Measurements from ENCODE around the gene SPRN.

SPRN gene

DNA sequence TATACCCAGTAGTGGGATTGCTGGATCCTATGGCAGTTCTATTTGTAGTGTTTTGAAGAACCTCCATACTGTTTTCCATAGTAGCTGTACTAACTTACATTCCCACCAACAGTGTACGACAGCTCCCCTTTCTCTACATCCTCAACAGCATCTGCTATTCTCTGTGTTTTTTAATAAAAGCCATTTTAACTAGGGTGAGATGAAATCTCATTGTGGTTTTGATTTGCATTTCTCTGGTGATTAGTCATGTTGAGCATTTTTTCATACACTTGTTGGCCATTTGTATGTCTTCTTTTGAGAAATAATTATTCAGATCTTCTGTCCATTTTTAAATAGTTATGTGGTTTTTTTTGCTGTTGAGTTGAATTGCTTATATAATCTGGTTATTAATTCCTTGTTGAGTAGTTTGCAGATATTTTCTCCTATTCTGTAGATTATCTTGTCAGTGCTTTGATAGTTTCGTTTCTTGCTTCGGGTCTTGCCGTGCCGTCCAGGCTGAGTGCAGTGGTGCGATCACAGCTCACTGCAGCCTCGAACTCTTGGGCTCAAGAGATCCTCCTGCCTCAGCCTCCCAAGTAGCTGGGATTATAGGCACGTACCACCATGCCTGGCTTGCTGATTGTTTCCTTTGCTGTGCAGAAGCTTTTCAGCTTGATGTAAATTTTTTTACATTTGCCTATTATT, 18.4 kb downstream of the SPRN start:
- DNase-seq (ENCODE audit: low spot score), result no peak

DNA sequence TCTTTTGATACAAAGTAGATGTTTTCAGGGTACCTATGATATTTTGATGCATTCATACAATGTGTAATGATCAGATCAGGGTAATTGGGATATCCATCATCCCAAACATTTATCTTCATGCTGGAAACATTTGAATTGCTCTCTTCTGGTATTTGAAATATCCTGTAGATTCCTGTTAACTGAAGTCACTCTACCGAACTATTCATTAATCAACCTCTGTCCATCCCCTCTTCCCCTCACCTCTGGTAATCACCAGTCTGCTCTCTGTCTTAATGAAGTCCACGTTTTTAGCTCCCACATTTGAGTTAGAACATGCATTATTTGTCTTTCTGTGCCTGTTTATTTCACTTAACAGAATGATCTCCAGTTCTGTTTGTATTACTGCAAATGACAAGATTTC, 19.2 kb downstream of the SPRN start:
- DNase-seq (ENCODE audit: low spot score), result no peak

DNA sequence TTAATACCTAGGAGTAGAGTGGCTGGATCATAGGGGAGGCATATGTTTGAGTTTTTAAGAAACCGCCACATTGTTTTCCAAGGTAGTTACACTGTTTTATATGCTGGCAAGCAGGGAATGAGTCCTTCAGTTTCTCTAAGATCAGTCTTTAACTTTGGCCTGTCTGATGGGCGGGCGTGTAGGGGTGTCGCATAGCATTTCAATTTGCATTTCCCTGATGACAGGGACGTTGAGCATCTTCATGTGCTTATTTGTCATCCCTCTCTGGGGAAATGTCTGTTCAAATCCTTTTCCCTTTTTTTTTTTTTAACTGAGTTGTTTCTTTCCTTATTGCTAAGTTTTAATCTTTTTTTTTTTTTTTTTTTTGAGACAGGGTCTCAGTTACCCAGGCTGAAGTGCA, 20.6 kb downstream of the SPRN start:
- DNase-seq (ENCODE audit: low spot score), result no peak

DNA sequence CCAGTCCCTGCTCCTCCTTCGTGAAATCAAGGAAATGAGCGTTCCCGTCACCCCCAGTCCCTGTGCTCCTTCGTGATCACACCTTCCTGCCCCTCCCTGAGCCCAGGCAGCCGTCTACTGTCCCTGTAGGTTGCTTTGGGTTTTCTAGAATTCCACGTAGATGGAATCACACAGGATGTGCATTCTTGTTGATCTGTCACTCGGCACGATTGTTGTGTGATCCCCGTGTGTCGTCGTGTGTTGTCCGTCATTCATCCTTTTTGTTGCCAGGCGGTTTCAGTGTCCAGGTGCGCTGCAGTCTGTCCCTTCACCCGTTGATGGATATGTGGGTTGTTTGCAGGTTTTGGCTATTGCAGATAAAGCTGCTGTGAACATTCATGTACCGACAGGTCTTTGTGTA, 21.1 kb downstream of the SPRN start:
- DNase-seq (ENCODE audit: low spot score), result no peak

DNA sequence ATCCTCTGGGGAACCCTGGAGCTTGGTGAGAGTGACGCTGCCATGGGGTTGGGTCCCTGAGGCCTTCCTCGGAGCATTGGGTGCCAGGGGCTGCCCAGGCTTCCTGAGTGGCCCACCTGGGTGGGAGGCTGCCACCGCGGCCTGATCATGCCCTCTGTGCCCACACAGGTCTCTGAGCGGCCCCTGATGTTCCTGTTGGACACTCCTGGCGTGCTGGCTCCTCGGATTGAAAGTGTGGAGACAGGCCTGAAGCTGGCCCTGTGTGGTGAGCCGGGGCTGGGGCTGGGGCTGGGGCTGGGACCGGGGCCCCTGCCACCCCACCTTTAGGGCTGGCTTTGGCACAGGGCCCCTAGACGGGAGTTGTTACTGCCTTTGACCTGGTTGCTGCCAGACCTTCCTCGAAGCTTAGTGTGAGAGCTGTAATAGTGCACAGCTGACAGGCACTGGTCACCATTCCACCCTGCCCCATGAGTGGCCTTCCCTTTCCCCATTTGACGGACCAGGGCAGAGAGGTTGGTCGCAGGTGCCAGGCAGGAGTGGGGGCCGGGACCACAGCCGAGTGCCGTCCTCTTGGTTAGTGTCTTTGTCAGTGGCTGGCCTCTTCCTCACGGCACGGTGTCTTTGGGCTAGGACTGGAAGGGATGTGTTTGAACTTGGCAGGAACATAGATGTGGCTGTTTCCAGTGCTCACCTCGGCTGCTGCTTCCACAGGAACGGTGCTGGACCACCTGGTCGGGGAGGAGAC, 22.3 kb downstream of the SPRN start:
- DNase-seq (ENCODE audit: low spot score), result no peak

DNA sequence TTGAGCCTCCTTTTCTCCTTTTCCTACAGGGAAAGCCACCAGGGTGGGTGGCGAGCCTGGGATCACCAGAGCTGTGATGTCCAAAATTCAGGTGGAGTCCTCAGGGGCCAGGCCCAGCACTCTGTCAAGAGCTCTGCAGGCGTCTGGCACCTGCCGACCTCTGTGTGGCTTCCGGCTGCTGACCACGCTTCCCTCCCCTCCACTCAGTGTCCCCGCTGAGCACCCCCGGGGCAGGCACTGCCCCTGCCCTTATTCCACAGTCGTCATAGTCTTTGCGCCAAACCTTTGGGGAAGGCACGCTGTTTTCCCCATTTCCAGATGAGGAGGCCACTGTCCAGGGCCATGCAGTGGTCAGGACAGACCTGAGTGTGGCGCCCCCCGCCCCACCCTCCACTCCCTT, 22.9 kb downstream of the SPRN start:
- DNase-seq (ENCODE audit: low spot score), result no peak

DNA sequence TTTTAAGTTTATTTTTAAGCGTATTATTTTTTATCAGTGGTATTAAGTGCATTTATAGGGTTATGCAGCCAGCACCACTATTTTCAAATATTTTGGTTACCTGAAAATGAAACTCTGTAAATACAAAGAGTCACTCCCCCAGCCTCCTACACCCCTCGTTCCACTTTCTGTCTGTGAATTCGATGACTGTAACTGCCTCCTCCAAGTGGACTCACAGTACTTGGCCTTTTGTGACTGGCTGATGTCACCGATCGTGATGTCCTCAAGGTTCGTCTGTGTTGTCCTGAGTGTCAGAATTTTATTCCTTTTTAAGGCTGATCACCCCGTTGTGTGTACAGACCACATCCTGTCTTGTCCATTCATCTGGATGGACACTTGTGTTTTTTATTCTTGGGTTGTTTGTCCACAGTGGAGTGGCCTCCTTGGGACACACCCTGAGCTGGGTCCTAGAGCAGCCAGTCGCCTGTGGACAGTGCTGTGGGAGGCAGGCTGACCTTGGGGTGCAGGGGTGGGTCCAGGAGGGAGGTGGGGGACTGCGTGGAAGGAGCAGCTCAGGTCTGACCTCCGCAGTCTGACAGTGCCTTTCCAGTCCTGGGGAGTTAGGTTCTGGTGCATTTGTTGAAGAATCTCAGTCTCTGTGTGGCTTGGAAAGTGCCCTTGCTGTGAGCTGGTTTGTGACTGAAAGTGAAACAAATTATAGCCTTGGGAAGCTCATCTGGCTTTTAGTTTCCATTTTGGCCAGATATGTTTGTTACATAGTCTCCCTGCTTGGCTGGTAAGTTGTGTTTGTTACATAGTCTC, 23.6 kb downstream of the SPRN start:
- DNase-seq (ENCODE audit: low spot score), result no peak

DNA sequence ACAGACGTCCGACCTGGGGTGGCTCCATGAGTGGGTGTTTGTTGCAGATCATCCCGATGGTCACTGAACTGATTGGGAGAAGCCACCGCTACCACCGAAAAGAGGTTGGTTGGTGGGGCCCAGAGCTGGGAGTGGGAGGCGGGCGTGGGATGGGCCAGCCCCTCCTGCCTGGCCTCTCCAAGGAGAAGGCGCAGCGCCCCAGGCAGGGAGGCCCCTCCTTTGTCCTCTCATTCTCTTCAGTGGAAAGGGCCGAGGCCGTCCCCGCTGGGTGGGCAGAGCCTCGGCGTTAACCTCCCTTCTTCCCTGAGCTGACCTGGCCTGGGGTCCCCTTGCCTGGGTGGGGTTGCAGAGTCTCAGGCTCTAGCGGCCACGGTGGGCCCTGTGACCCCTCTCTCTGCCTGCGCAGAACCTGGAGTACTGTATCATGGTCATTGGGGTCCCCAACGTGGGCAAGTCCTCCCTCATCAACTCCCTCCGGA, 25.3 kb downstream of the SPRN start:
- no peak for DNase-seq (ENCODE audit: low spot score)

DNA sequence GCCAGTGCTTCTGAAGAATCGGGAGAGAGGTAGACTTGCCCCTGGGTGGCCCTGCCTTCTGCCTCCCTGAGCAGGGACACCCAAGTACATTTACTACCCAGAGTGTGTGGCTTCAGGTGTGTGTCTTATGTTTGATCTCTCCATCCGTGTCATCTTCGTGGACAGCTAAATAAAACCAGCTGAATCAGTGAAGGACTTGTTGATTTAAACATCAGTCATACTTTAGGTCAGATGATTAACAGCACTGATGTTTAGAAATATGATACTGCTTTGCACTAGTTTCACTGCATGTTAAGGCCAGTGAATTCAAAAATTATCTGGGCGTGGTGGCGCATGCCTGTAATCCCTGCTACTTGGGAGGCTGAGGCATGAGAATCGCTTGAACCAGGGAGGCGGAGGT, 26.5 kb downstream of the SPRN start:
- no peak for DNase-seq (ENCODE audit: low spot score)

DNA sequence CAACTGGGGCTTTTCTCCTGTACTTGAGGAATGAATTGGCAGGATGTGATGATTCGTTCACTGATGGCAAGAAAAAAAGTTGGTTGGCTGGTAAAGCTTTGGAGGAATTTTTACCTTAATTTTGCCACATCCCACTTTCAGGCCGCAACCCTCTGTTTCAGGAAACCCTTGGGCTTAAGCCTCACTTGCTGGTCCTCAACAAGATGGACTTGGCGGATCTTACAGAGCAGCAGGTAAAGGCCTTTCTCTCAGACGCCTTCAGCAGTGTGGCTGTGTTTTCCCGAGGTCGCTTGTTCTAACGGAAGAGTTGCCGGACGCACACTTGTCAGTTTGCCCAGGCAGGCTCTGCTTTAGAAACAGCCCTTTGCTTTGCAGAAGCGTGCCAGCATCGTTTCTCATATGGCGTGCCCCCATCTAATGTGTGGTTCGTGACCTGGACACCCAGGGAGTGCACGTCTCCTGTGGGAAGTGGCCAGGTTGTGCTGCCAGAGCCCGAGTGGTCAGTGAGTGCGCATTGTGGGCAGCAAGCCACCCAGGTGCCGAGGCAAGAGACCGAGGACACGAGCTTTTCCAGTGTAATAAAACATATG, 28.3 kb downstream of the SPRN start:
- no peak for DNase-seq (ENCODE audit: low spot score)

DNA sequence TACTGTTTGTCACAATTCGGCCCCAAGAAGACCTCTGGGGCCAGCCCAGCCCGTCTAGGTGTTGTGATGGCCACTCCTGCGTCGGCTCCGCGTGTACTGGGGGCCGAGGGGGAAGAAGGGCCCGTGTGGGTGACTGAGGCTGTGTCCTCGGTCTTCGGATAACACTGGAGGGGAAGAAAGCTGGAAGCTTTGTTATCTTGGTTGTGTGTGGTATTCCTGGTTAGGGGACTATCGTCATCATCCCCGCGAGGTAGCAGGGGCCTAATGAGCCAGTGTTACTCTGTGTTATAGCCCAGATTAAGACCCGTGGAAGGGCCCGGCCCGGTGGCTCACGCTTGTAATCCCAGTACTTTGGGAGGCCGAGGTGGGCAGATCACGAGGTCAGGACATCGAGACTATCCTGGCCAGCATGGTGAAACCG, 29.6 kb downstream of the SPRN start:
- DNase-seq (ENCODE audit: low spot score), result no peak

DNA sequence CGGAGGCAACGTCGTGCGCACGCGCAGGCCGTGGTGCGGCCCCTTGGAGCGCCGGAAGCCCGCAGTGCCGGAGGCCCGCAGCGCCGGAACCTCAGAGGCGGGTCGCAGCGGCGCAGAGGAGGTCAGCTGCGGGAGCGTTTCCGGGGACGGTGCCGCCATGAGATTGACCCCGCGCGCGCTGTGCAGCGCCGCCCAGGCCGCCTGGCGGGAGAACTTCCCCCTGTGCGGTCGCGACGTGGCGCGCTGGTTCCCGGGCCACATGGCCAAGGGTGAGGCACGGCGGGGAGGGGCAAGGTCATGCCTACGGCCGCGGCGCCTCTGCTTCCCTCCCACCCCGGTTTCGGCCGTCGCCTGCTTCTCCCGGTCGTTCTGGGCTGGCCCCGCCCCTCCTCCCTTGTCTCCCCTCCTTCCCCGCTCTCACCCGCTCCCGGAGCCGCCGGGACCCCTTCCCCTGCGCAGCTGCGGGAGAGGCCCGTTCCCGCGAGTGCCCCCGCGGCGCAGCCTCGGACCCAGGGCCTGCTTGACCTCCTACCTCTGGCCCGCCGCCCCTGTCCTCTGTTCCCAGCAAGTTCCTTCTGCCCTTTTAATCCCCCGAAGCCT, 30.3 kb downstream of the SPRN start, which contains the start of gene MTG1:
MTG1 (plus strand) TSS at position 94 of the 600 bp plus-strand sequence; CDS start at position 158, 64 bp downstream.
- DNase-seq (ENCODE audit: low spot score), result peak; percentile 96

DNA sequence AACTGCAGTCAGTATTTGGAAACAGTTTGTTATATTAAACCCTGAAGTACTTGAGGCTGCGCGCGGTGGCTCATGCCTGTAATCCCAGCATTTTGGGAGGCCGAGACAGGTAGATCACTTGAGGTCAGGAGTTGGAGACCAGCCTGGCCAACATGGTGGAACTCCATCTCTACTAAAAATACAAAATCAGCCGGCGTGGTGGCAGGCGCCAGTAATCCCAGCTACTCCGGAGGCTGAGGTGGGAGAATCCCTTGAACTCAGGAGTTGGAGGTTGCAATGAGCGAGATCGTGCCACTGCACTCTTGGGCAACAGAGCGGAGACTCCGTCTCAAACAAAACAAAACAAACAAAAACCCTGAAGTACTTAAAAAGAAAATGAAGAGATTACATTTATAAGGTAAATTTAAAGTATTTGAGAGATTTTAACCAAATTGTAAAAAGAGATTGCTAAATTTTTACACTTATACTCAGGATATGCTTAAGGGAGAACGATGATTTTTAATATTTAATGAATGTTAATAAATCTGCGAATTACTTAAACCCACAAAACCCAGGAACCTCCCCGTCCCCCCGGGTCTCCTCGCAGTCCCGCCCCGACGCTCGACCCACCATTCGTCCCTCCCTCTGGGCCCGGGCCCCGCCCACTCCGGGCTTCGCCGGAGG, 30.9 kb downstream of the SPRN start:
- no peak for DNase-seq (ENCODE audit: low spot score)

DNA sequence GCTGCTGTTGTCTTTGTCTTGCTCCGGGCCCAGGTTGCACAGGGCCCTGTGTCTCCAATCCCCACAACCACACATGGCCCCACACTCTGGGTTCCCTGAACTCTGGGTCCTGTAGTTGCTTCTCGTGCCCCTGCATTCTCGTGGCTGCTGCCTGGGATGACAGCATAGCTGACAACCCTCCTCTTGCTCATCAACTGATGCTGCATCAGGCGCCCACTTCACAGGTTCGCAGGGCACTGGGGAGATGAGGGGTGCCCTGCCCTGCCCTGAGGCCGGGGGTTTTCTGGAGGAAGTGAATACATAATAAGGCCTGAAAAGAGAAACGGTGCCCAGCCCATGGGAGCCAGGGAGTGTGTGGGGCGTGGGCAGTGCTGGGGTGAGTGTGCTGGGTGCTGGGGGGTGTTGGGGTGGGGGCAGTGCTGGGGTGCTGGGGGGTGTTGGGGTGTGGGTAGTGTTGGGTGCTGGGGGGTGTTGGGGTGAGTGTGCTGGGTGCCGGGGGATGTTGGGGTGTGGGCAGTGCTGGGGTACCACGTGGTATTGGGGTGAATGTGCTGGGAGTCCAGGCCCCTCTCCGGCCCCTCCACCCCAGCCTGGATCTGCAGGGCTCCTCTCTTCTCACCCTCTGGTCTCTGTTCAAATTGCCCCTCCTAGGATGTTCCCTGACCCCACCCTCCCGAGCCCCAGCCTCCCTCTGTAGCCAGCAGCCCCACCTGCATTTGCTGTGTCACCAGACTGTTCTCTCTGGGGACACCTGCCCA, 32.5 kb downstream of the SPRN start:
- DNase-seq (ENCODE audit: low spot score), result no peak

DNA sequence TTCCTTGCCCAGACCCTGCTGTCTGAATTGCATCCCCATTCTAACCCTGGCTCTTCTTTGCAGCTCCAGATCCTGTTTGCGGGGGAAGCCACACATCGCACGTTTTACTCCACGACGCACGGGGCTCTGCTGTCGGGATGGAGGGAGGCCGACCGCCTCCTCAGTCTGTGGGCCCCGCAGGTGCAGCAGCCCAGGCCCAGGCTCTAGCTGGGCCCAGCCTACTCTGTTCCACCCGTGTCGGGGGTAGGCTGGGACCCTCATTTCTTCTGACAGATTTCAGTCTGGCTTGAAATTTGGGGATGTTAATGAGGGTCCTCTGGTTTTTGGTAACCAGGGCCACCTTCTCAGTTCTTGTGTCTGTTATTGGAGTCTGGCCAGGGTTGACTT, 33.2 kb downstream of the SPRN start:
- no peak for DNase-seq (ENCODE audit: low spot score)

DNA sequence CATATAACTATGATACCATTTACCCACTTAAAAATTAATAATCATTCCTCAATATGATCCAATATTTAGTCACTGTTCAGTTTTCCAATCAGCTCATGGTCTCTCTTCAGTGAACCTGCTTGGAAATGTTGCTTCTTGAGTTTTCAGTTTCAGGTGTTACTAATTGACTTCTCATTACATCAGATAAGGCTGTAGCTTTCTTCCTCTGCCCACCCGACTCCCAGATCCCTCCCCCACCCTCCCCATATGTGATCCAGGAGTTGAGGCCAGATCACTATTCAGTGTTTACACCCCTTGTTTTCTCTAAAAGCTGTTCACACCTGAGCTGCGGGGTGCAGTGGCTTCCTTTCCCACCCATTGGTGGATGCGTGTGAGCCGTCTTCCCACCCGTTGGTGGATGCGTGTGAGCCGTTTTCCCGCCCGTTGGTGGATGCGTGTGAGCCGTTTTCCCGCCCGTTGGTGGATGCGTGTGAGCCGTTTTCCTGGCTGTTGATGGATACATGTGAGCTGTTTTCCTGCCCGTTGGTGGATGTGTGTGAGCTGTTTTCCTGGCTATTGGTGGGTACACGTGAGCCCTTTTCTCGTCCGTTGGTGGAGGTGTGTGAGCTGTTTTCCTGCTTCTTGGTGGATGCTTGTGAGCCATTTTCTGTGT, 33.7 kb downstream of the SPRN start:
- no peak for DNase-seq (ENCODE audit: low spot score)

DNA sequence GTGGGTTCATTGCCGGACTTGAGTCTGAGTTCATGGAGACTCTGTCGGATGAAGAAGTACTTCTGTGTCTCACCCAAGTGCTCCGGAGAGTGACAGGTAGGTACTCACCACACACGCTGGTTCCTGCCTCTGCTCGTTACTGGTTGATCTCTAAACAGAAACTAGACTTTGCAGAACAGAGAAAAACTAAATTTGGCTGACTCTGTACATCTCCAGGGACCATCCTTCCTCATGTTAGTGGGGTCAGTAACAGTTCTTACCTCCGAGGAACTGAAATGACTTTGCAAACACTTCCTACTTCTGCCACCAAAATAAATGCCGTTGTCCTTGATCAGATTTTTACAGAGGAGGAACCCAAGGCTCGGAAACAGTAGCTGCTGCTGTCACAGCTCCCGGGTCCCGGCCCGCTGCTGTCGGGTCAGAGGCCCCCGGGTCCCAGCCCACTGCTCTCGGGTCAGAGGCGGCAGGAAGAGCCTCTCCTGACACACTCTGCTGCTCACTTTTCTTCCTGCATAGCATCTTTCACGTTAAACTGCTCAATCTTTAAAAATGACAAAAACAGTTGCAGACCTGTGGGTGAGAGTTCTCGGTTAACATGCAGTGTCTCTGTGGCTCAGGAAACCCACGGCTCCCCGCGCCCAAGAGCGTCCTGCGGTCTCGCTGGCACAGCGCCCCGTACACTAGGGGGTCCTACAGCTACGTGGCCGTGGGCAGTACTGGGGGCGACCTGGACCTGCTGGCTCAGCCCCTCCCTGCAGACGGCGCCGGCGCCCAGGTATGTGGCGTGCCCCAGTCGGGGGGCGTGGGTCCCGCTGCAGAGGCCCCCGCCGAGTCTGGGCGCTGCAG, 35.2 kb downstream of the SPRN start:
- DNase-seq (ENCODE audit: low spot score), result no peak

DNA sequence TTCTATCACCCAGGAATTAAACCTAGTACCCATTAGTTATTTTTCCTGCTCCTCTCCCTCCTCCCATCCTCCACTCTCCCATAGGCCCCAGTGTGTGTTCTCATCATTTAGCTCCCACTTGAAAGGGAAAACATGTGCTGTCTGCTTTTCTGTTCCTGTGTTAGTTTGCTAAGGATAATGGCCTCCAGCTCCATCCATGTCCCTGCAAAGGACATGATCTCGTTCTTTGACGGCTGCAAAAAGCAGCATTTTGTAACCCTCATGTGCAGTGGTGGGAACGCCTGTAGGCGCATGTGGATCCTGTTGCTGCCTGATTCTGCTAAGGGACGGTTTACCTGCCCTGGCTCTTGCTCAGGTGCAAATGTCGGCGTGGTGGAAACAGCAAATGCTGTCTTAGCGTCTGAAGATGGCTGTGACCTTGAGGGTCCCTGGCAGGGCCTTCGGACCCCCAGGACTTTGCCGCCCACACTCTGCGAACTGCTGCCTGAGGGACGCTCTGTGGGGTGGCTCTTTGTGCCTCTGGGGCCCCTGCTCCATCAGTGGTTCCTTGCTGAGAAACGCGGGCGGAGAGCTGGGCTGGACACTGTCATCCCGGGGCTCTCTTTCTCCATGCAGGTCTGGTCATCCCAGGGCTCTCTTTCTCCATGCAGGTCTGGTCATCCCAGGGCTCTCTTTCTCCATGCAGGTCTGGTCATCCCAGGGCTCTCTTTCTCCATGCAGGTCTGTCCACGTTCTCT, 36.0 kb downstream of the SPRN start:
- no peak for DNase-seq (ENCODE audit: low spot score)

All from ecto neural progenitor cell (in vitro differentiated cells).